ENCODE measurements around the gene ST3GAL3. TPM values are rescaled to one million over a fixed set of nuclear protein-coding genes. Genes with fewer than 3 reads are reported as not detected.

The ST3GAL3 gene
- total RNA-seq, 1 donor from 2014 or later, result 18.3 TPM

DNA sequence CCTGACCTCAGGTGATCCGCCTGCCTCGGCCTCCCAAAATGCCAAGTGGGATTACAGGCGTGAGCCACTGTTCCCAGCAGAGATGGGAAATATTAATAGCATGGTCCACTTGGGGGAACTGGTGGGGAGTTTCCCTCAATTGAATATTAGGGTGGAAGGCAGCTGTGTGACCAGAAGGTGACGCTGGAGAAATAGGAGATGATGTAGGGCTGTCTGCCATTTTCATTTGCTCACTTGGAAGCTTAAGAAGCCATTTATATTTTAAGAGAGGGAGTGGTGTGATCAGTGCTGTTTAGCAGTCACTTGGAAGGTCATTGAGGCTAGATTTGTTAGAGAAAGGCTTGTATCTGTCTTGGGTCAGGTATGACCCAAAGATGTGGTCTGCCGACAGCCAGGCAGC is 37.5 kb upstream of the ST3GAL3 start:
- TF ChIP-seq, protein P1, sequence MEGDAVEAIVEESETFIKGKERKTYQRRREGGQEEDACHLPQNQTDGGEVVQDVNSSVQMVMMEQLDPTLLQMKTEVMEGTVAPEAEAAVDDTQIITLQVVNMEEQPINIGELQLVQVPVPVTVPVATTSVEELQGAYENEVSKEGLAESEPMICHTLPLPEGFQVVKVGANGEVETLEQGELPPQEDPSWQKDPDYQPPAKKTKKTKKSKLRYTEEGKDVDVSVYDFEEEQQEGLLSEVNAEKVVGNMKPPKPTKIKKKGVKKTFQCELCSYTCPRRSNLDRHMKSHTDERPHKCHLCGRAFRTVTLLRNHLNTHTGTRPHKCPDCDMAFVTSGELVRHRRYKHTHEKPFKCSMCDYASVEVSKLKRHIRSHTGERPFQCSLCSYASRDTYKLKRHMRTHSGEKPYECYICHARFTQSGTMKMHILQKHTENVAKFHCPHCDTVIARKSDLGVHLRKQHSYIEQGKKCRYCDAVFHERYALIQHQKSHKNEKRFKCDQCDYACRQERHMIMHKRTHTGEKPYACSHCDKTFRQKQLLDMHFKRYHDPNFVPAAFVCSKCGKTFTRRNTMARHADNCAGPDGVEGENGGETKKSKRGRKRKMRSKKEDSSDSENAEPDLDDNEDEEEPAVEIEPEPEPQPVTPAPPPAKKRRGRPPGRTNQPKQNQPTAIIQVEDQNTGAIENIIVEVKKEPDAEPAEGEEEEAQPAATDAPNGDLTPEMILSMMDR (conservative IDR thresholded peaks at IDR 0.05; ENCODE audit: low read depth, low read length), result no peak

GRCh38 chr1:43671193-43671592 is 36.1 kb upstream of the ST3GAL3 start:
- DNase-seq (ENCODE audit: low read depth), result no peak
- no peak overlapping the region for H3K4me3 ChIP-seq (ENCODE audit: low read depth, low read length)
- TF ChIP-seq, protein P1 (conservative IDR thresholded peaks at IDR 0.05; ENCODE audit: low read depth, low read length), result no peak

More for the DNA sequence above, 37.5 kb upstream of the ST3GAL3 start:
- DNase-seq (ENCODE audit: low read depth), result no peak
- H3K4me3 ChIP-seq (ENCODE audit: low read depth, low read length), result no peak overlapping the region

GRCh38 chr1:43671626-43672330 is 35.6 kb upstream of the ST3GAL3 start:
- DNase-seq (ENCODE audit: low read depth), result peak; percentile 49
- TF ChIP-seq, protein P1 (conservative IDR thresholded peaks at IDR 0.05; ENCODE audit: low read depth, low read length), result no peak
- H3K4me3 ChIP-seq (ENCODE audit: low read depth, low read length), result no peak overlapping the region

GRCh38 chr1:43673261-43673660 is 34.1 kb upstream of the ST3GAL3 start:
- no peak for DNase-seq (ENCODE audit: low read depth)
- no peak overlapping the region for H3K4me3 ChIP-seq (ENCODE audit: low read depth, low read length)
- TF ChIP-seq, protein P1 (conservative IDR thresholded peaks at IDR 0.05; ENCODE audit: low read depth, low read length), result no peak

DNA sequence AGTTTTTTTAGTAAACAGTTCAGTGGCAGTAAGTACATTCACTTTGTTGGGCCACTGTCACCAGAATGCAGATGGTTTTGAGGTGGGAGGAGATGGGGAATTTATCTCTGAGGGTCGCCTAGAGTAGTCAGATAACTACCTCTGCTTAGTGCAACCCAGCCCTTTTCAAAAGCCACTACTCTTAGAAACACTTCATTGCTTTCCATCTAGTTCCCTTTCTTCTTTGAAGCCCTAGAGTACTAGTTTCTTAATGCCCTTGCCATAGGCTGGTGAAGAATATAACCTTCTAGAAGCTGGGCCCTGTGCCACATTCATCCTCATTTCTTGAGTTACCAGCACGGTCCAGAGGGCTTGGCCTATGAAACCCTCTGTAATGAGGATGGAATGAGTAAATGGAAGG is 28.4 kb upstream of the ST3GAL3 start:
- no peak for DNase-seq (ENCODE audit: low read depth)
- no peak overlapping the region for H3K4me3 ChIP-seq (ENCODE audit: low read depth, low read length)
- TF ChIP-seq, protein P1 (conservative IDR thresholded peaks at IDR 0.05; ENCODE audit: low read depth, low read length), result no peak

DNA sequence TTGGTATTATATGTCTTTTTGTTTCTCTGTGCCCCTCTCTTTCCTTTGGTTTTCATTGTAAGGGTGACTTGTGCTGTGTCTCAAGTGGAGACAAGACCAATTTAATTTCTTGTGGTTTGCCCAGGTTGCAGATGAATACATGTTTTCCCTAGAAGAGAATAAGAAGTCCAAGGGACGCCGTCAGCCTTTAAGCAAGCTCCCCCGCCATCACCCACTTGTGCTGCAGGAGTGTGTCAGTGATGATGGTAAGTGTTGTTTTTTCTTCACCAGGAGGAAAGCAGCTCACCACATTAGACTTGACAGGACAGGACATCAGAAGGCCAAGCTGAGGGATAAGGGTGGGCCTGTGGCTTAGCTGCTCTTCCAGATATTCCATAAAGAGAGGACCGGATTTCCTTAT is 23.8 kb upstream of the ST3GAL3 start:
- TF ChIP-seq, protein P1 (conservative IDR thresholded peaks at IDR 0.05; ENCODE audit: low read depth, low read length), result no peak
- DNase-seq (ENCODE audit: low read depth), result no peak
- no peak overlapping the region for H3K4me3 ChIP-seq (ENCODE audit: low read depth, low read length)

GRCh38 chr1:43686801-43687200 is 20.5 kb upstream of the ST3GAL3 start:
- no peak overlapping the region for H3K4me3 ChIP-seq (ENCODE audit: low read depth, low read length)
- no peak for DNase-seq (ENCODE audit: low read depth)
- TF ChIP-seq, protein P1 (conservative IDR thresholded peaks at IDR 0.05; ENCODE audit: low read depth, low read length), result no peak

Data from epithelial cell of proximal tubule (primary cell).